ENCODE results near the gene TENT4B.

TENT4B gene

DNA sequence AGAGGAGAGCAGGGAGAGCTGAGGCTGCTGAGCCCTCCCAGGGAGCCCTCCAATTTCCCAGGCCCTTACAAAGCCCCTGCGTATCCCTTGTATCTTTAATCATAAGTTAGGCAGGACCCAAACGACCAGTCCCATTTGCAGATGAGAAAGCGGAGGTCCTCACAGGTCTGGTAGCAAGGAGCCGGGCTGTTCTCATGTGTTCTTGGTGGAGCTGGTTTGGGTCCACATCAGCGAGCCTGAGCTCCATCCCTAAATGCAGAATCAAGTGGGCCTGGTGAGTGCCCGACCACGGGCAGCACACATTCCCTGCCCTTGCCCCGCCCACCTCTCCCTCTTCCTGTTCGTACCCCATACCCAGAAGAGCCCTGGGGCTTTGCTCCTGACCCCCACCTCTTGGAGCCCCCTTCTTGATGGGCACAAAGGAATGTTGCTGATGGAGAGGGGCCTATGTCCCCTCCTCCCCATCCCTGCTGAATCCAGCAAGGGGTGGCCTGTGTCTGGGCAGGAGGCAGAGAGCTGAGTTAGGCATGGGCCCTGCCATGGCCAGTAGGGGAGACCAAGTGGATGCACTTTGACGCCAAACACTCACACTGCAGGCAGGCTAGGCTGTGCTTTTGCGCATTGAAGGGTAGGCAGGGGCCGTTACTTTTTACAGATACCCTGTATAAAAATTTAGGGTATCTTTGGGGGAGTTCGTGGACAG, 95.0 kb downstream of the TENT4B start:
- Histone ChIP-seq H3K27ac (no peak overlapping the region), H3K4me3 (no peak overlapping the region)

DNA sequence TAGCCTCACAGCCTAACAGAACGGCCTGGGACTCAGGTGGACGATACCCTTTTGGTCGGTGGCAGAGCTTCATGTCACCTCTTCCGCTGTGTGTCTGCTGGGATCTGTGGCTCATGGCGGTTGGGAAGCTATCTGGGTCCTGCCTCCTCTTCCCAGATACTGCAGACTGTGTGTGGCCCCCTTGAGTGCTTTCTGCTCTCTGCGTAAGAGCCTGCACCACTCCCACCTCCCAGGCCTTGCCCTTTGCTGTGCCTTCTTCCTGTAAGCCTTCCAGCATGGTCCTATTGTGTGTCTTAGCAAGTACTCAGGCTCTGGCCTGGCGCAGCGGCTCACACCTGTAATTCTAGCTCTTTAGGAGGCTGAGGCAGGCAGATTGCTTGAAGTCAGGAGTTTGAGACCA, 95.7 kb downstream of the TENT4B start:
- no peak overlapping the region for H3K4me3 ChIP-seq
- H3K27ac ChIP-seq, result no peak overlapping the region

DNA sequence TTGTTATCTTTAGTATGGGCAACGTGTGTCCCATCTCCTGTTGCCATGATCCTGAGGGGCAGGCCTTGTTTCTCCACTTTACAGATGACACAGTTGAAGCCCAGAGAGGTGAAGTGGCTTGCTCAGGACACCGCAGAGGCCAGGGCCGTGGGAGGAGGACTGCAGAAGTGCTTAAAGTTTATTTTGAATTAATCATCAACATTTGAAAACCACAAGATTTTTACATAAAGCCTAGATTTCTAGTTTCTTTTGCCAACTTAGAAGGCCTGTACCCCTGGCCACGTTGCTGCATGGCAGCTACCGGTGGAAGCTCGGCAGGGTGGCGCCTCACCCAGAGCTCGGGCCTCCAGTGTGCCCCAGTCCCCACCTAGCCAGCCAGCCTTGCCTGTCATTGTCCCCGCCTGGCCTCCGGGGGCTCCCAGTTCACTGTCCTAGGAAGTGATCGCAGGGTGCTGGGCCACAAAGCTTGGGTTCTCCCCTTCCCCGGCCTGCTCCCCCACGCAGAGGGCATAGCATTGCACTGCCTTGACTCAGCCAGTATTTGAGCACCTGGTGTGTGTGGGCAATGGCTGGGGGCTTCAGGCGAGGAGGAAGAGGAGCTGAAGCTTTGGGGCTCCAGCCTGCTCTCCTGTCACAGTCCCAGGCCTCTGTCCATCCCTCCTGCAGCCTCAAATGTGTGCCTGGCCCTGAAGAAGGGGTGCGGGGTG, 98.4 kb downstream of the TENT4B start:
- H3K27ac ChIP-seq, result peak overlapping the region in 14 of 21 experiments; percentile 4 to 83 (median 36)
- H3K4me3 ChIP-seq, result no peak overlapping the region

DNA sequence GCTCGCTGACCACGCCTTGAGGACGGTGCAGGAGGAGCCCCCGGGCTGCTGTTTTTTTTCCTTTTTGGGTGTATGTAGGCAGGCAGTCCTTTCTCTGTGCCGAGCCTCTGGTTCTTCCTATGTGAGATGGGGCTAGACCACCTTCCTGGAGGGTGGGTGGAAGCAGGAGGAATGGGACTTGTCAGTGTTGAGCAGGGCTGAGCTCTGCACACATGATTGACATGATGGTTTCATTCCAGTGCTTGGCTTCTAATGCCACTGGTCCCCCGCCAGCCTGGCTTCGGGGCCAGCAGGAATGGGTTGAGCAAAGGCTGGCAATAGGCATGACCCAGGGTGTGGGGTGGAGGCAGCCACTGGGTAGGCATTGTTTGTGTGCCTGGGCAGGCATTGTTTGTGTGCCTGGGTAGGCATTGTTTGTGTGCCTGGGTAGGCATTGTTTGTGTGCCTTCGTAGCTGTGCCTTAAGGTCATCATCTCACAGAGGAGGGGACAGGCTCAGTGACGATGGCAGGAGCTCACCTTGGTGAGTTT, 99.0 kb downstream of the TENT4B start:
- Histone ChIP-seq H3K27ac (peak overlapping the region in 11 of 21 experiments; percentile 4 to 83 (median 43)), H3K4me3 (no peak overlapping the region)

DNA sequence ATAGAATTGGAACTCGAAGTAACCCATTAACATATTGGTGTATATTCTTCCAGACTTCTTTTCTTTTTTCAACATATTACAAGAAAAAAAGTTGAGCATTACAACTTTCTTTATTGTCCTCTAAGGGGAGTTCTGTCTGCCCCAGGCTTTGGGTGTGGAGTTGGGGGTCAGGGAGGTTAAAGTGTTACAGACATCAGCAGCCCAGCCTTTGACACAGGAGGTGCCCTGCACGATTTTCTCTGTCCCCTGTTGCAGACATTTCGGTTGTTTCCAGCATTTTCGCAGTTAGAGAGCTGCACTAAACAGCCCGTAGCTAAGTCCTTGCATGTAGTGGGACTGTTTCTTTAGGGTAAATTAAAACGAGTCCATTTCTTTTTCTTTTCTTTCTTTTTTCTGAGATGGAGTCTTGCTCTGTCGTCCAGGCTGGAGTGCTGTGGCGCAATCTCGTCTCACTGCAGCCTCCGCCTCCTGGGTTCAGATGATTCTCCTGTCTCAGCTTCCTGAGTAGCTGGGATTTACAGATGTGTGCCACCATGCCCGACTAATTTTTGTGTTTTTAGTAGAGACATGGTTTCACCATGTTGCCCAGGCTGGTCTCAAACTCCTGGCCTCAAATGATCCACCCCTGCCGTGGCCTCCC, 99.9 kb downstream of the TENT4B start:
- peak overlapping the region in 2 of 21 experiments; percentile 4 to 83 for H3K27ac ChIP-seq
- no peak overlapping the region for H3K4me3 ChIP-seq

DNA sequence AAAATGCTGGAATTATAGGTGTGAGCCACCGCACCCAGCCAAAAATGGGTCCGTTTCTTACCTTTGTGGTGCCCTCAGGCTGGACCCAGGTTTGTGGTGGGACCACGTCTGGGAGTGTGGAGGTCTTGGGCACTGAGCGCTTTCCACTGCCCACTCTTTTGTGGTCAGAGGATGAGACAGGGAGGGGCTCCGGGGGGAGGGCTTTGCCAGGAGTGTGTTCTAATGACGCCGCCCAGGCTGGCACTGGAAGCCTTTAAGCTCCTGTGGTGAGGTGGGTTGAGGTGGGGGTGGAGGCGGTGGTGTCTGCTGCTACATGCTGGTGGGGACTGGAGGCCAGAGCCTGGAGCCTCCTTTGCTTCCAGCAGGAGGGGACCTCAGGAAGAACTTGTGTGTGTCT, 100.4 kb downstream of the TENT4B start:
- Histone ChIP-seq H3K27ac (peak overlapping the region in 1 of 21 experiments; percentile 3), H3K4me3 (no peak overlapping the region)

DNA sequence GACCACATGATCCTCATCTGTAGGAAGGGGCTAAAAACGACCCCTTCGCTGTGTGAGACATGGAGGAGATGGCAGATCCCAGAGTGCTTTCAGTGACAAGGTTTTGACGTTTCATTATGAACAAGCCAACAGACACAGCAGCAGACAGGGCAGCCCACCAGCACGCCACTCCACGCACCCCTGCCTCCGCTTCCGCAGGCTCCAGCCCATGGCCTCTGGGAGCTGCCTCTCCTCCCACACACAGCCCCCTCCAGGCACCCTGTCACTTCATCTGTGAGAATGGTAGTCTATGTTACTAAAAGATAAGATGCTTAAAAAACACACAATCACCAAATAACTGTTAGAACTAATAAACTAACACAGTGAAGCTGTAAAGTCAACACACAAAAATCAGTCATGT, 101.0 kb downstream of the TENT4B start:
- Histone ChIP-seq H3K27ac (no peak overlapping the region), H3K4me3 (no peak overlapping the region)

DNA sequence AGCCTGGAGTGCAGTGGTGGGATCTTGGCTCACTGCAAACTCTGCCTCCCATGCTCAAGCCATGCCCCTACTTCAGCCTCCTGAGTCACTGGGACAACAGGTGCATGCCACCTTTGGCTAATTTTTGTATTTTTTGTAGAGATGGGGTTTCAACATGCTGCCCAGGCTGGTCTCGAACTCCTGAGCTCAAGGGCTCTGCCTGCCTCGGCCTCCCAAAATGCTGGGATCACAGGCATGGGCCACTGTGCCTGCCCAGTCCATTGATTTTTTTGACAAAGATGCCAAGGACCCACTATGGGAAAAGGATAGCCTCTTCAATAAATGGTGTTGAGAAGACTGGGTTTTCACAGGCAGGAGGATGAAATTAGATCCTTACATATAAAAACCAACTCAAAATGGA, 102.4 kb downstream of the TENT4B start:
- Histone ChIP-seq H3K27ac (no peak overlapping the region), H3K4me3 (no peak overlapping the region)

DNA sequence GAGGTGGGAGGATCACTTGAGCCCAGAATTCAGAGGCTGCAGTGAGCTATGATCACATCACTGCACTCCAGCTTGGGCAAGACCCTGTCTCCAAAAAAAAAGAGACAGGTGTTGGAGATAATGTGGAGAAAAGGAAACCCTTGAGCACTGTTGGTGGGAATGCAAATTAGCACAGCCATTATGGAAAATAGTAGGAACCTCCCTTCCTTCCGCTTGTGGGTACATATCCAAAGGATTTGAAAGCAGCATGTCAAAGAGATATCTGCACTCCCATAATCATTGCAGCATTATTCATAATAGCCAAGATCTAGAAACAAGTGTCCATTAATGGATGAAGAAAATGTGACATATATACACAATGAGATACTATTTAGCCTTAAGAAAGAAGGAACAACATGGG, 103.5 kb downstream of the TENT4B start:
- Histone ChIP-seq H3K4me3 (no peak overlapping the region), H3K27ac (no peak overlapping the region)

DNA sequence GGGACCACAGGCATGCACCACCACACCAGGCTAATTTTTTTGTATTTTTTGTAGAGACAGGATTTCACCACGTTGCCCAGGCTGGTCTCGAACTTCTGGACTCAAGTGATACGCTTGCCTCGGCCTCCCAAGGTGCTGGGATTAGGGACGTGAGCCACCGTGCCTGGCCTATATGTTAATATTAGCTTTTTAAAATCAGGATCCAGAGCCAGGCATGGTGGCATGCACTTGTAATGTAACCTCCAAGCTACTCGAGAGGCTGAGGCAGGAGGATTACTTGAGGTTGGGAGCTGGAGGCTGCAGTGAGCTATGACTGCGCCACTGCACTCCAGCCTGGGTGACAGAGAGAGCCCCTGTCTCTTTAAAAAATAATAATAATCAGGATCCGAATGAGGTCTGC, 104.8 kb downstream of the TENT4B start:
- no peak overlapping the region for H3K4me3 ChIP-seq
- no peak overlapping the region for H3K27ac ChIP-seq

DNA sequence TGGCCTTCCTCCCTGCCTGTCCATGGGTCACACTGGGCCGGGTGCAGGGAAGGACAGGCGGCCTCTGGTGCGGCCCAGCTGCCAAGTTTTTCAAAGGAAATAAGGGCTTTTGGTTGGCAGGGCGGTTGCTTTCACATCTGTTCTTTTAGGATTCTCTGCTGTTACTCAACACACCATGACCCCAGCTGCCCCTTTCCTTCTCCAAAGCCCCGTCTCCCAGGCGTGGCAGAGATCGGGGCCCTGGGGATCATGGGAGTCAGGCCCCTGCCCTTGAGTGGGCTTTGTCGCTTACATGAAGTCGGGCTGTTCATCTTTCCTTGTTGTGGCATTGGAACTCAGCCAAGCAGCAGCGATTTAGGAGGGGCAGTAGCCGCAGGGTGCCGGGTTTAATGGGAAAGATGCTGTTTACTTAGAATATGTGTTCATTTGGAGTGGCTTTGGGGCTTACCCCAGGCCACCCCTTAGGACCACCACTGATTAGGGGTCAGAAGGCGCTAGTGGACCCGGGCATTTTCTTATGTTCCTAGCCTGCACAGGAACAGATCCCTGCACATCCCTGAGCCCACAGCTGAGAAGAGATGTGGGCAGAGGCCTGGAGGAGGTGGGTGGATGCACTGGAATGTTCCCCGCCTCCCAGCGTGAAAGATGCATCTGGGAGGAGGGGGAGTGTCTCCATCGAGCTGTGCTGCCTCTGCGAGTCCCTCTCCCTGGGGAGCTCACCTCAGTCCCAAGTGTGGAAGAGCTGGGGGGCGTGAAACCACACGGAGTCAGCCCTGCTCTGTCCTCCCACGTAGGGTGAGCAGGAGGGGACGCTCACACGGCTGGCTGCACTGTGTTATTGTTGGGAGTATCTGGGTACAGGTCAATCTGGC, 106.5 kb downstream of the TENT4B start:
- Histone ChIP-seq H3K4me3 (no peak overlapping the region), H3K27ac (peak overlapping the region in 5 of 21 experiments; percentile 6 to 55 (median 34))

DNA sequence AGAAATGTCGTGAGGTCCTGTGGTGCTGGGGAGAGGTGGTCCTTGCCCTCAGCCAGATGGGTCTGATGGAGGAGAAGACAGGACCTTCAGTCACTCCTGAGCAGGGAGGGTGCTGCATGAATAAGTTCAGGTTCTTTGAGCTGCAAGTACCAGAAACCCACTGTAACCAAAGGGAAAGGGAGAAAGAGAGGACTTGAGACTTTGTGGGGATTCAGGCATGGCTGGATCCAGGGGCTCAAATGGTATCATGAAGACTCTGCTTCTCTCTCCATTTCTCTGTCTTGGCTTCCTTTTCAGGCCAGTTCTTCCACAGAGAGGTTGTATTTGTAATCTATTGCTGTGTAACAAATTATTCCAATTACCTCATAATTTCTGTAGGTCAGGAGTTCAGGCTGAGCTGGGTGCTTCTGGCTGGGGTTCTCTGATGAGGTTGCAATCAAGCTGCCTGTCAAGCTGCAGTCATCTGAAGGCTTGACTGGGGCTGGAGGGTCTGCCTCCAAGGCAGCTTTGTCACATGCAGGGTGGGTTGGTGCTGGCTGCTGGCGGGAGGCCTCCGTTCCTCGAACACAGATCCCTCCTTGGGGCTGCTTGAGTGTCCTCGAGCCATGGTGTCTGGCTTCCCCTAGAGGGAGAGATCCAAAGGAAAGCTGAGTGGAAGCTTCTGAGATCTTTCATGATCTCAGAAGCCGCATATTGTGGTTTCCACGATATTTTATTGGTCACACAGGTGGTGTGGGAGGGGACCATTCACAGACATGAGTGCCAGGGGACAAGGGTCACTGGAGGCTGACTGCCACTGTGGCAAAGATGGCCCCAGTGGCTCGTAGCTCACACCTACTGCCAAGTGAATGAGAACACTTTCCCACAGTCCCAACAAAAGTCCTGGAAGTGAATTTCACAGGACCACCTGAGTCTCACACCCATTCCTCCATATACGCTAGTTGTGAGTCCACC, 107.4 kb downstream of the TENT4B start:
- Histone ChIP-seq H3K27ac (no peak overlapping the region), H3K4me3 (no peak overlapping the region)

DNA sequence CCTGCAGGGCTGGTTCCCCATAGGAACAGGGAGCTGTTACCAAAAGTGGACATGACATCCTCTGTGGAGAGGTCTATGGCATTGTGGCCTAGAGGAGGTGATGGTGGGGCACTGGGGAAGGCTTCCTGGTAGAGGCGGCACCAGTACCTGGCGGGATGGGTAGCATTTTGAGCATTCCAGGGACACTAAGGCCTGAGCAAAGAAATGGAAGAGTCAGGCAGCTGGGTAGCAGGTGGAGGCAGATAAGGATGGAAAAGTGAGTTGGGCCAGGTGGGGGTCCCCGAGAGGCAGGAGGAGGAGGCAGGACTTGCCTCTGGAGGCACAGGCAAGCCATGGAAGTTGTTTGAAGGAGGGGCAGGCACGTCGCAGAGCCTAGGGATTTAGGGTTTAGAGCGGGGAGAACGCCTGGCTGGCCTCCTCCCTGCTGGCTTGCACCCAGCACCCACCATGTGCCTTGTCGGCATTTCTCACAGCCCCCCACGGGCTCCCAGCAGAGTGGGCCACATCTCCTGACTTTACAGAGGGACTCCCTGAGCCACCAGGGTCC, 108.1 kb downstream of the TENT4B start:
- Histone ChIP-seq H3K27ac (peak overlapping the region in 3 of 21 experiments; percentile 2 to 60 (median 16)), H3K4me3 (no peak overlapping the region)

DNA sequence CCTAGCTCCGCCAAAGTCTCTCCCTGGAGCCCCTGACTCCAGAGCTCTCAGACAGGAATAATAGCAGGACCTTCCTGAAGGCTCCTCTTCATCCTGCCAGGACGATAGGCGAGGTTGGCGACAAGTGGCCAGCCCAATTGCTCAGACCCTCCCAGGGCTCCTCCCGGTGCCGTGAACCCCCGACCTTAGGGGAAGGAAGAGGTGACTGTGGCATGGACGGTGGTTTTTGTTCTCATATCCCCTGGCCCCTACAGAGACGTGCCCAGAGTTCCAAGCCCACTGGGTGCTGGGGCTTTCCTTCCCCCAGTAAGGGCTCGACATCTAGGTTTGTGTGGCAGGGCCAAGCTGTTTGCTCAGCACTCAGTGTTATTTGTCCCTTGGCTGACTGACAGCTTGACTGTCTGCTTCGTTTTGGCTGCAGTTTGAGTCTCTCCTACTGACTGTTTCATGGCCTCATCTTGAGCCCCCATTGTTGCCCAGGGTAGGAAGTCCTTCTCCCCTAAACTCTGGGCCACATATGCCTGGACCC, 108.7 kb downstream of the TENT4B start:
- Histone ChIP-seq H3K4me3 (no peak overlapping the region), H3K27ac (peak overlapping the region in 3 of 21 experiments; percentile 2 to 60 (median 16))

DNA sequence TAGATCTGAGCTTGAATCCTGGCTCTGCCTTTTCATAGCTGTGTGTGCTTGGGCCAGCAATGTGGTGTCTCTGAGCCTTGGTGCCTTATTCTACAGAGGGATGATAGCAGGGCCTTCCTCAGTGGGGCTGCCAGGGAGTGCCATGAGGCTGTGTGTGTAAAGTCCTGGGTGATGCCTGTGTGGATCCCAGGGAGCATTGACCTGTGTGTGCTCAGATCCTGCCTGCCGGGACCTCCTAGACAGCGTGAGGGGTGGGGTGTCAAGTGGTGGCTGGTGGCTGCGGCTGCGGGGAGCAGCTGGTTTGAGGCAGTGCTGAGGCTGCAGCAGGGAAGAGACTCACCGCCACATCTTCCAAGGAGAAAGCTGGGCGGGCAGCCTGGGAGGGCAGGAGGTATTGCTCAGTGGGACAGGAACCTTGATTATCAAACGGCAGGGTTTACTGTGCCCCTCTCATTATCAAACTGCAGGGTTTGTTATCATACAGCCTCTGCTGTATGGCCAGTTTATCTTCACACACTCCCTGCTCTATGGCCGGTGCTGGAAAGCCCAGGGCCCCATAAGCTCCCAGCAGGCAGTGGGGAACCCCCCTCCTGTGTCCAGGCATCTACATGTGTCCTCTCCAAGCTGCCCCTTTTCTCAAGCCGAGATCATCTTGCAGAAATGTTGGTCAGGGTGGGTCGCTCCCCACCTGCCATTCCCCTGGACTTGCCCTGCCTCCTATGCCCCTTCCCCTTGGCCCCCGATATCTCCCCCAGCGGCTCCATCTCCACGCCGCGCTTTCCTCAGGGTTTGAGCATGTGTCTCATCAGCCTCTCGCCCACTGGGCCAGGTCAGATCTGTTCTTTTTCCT, 110.2 kb downstream of the TENT4B start:
- no peak overlapping the region for H3K27ac ChIP-seq
- no peak overlapping the region for H3K4me3 ChIP-seq

DNA sequence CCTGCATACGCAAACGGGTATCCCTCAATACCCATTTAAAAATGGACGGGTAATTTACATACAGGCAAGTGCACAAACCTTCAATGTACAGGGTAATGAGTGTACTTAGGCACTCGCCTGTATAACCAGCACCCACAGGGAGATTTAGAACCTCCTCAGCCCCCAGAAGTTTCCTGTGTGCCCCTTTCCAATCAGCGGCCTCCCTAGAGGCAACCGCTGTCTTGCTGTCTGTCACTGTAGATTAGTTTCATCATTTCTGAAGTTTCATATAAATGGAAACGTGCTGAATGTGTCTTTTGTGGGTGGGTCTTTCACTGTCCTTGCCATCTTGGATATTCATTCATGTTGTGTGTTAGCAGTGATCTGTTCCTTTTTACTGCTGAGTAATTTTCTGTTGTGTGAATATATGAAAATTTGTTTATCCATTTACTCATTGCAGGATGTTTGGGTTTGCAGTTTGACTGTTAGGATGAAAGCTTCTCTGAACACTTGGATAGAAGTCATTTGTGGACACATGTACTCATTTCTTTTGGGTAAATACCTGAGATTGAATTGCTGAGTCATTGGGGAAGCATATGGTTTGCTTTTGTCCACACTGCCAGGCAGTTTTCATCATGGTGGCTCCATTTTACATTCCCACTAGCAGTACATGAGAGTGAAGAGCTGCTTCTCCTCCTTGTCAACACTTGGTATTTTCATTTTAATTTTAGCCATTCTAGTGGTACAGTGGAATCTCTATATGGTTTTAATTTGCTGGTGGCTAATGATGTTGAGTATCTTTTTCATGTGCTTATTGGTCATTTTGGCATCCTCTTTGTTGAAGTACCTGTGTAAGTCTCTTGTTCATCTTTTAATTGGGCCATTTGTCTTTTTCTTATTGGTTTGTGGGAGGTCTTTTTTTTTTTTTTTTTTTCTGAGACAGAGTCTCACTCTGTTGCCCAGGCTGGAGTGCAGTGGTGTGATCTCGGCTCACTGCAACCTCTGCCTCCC, 111.1 kb downstream of the TENT4B start:
- no peak overlapping the region for H3K27ac ChIP-seq

More for the DNA sequence above, 111.1 kb downstream of the TENT4B start:
- H3K4me3 ChIP-seq, result no peak overlapping the region
